ENCODE measurements around the gene VPS16.

- TF ChIP-seq CTCF (conservative IDR thresholded peaks at IDR 0.05; ENCODE audit: low read length) = no peak
- TF ChIP-seq EZH2phosphoT487 (IDR thresholded peaks at IDR 0.05; ENCODE audit: borderline replicate concordance, low read depth, low read length) = no peak
Measured at GRCh38 chr20:2891343-2891742, 50.8 kb downstream of the VPS16 start.
